ENCODE data around the gene KIRREL3.

GRCh38 chr11:126938718-126939117, 61.9 kb downstream of the KIRREL3 start:
- TF ChIP-seq CTCF (IDR thresholded peaks at IDR 0.05) = no peak
- TF ChIP-seq POLR2A (IDR thresholded peaks at IDR 0.05) = no peak
- no peak for TF ChIP-seq EP300 (IDR thresholded peaks at IDR 0.05; ENCODE audit: low read depth)
- TF ChIP-seq POLR2AphosphoS5 (IDR thresholded peaks at IDR 0.05) = no peak
